K562 (cell line): ENCODE measurements around the gene LRP10. TPM values are rescaled to one million over a fixed set of nuclear protein-coding genes. Genes with fewer than 3 reads are reported as not detected.

Experiments used
- ATAC-seq: fragments of 200-7000 bp; cut with Tn5 transposase; 3 replicates; pipeline ENCODE4 v1.9.1; 2020; ENCODE audit warnings: moderate library complexity
- BruUV-seq: library from RNA; stranded (reverse); fragments of 400-500 nt; replicated peaks from 2 replicates; lab custom pipeline; 2021; lab: Mats Ljungman, UMichigan
- CTCF ChIA-PET: fragments of 300-600 bp; formaldehyde crosslinking; extraction: SDS; loops from one replicate; lab custom pipeline; 2021; ENCODE audit warnings: low intra/inter-chr PET ratio; lab: Yijun Ruan, JAX
- POLR2A ChIA-PET: fragments of 300-600, 350-650 bp; sonication (Branson Sonifier 250); formaldehyde crosslinking; extraction: SDS; loops from one replicate; lab custom pipeline; 2021; ENCODE audit warnings: antibody characterized with exemption, inconsistent platforms; lab: Yijun Ruan, JAX
- DNase-seq, 4 experiments: peaks; one replicate each; pipeline versions ENCODE4 v3.0.0 to v3.0.0-alpha.2; 2011 to 2018; ENCODE audit warnings: low spot score in 3 of 4, mixed read lengths in 3 of 4; ENCODE audit errors: extremely low read depth in 1 of 4
- FAIRE-seq: peaks from 2 replicates; lab custom pipeline; 2011; peaks lifted over from hg19 to GRCh38; lab: Jason Lieb, UNC
- H2AFZ ChIP-seq: 2 replicates; pipeline ENCODE4 v1.6.0; 2011; ENCODE audit warnings: low read depth, low read length, control low read depth, inconsistent platforms
- H3K27ac ChIP-seq: fragments of 200-600 bp; 3 replicates; pipeline ENCODE4 v1.8.0; 2011; ENCODE audit warnings: low read depth, mild to moderate bottlenecking, control low read depth, inconsistent platforms, low read length, moderate library complexity, mixed read lengths; ENCODE audit errors: extremely low read depth
- H3K27me3 ChIP-seq, 2 experiments: fragments of 300-600 bp in 1 of 2; 2 replicates in 1 of 2; 3 replicates in 1 of 2; pipeline versions ENCODE4 v1.6.0 to v1.8.0; 2011; ENCODE audit warnings: inconsistent platforms in 2 of 2, low read length in 2 of 2, mild to moderate bottlenecking in 1 of 2, mixed read lengths in 1 of 2, moderate library complexity in 1 of 2; ENCODE audit not compliant: control insufficient read depth in 2 of 2, insufficient read depth in 2 of 2
- H3K36me3 ChIP-seq: fragments of 300-600 bp; 3 replicates; pipeline ENCODE4 v1.8.0; 2011; ENCODE audit warnings: mild to moderate bottlenecking, low read length, inconsistent platforms; ENCODE audit not compliant: control insufficient read depth, insufficient read depth
- H3K4me1 ChIP-seq, 2 experiments: fragments of 200-600 bp in 1 of 2; replicated peaks in 1 of 2; 2 replicates in 1 of 2; 3 replicates in 1 of 2; pipeline versions ENCODE4 v1.5.1 to v1.8.0; 2011; ENCODE audit warnings: inconsistent platforms in 2 of 2, low read length in 2 of 2, mild to moderate bottlenecking in 1 of 2, mixed read lengths in 1 of 2, moderate library complexity in 1 of 2; ENCODE audit not compliant: control insufficient read depth in 2 of 2, insufficient read depth in 2 of 2
- H3K4me2 ChIP-seq: 2 replicates; pipeline ENCODE4 v1.6.1; 2011; ENCODE audit warnings: low read length, control low read depth, inconsistent platforms, mixed read lengths; ENCODE audit not compliant: insufficient read depth
- H3K4me3 ChIP-seq: fragments of 200-600 bp; sonication (generic), shearing (Covaris generic); 2 replicates; pipeline ENCODE4 v1.5.1; 2016; ENCODE audit warnings: control low read depth, inconsistent platforms
- H3K79me2 ChIP-seq: fragments of 200-600 bp; 3 replicates; pipeline ENCODE4 v1.8.0; 2011; ENCODE audit warnings: low read length, inconsistent platforms; ENCODE audit not compliant: control insufficient read depth, insufficient read depth
- H3K9ac ChIP-seq, 2 experiments: 2 replicates each; pipeline versions ENCODE4 v1.6.0 to v1.6.1; 2011; ENCODE audit warnings: low read depth in 2 of 2, low read length in 2 of 2, control low read depth in 1 of 2, inconsistent platforms in 1 of 2, mild to moderate bottlenecking in 1 of 2, mixed read lengths in 1 of 2; ENCODE audit not compliant: insufficient read depth in 1 of 2
- H3K9me1 ChIP-seq: one replicate; pipeline ENCODE4 v1.6.0; 2011; ENCODE audit warnings: inconsistent platforms, mild to moderate bottlenecking, low read length, moderate library complexity; ENCODE audit not compliant: control insufficient read depth, insufficient read depth
- H3K9me3 ChIP-seq: replicated peaks from 2 replicates; pipeline ENCODE4 v1.5.1; 2011; ENCODE audit warnings: low read depth, low read length, inconsistent platforms; ENCODE audit not compliant: control insufficient read depth, insufficient read depth
- H4K20me1 ChIP-seq: replicated peaks from 2 replicates; pipeline ENCODE4 v1.6.1; 2011; ENCODE audit warnings: low read length, inconsistent platforms, mixed read lengths; ENCODE audit not compliant: control insufficient read depth, insufficient read depth
- BRF1 ChIP-seq: IDR thresholded peaks from 3 replicates; pipeline ENCODE4 v1.6.1; 2011; ENCODE audit warnings: borderline replicate concordance, mild to moderate bottlenecking; ENCODE audit not compliant: insufficient read length; ENCODE audit errors: extremely low read depth
- CBFA2T3 ChIP-seq: fragments of 450-650 bp; IDR thresholded peaks from 2 replicates; pipeline ENCODE4 v1.6.1; 2017
- CEBPG ChIP-seq, 3 experiments: fragments of 200-800 bp in 1 of 3; sonication (Bioruptor generic) in 1 of 3; sonication (generic) in 1 of 3; formaldehyde crosslinking in 1 of 3; IDR thresholded peaks in 2 of 3; conservative IDR thresholded peaks in 1 of 3; 2 replicates each; pipeline versions ENCODE4 v1.6.1 to v1.8.0; 2016 to 2022; ENCODE audit warnings: missing compliant biosample characterization in 2 of 3, missing genetic modification characterization in 2 of 3, mild to moderate bottlenecking in 1 of 3, missing genetic modification reagents in 1 of 3
- ETV6 ChIP-seq, 3 experiments: fragments of 150-350 bp in 1 of 3; sonication (generic) in 1 of 3; formaldehyde crosslinking in 1 of 3; IDR thresholded peaks; 2 replicates each; pipeline versions ENCODE4 v1.6.1 to v1.8.0; 2014 to 2022; ENCODE audit warnings: borderline replicate concordance in 2 of 3, low read depth in 2 of 3, antibody characterized with exemption in 1 of 3, low read length in 1 of 3, mild to moderate bottlenecking in 1 of 3, missing genetic modification reagents in 1 of 3
- FOXK2 ChIP-seq, 2 experiments: fragments of 450-650 bp; IDR thresholded peaks in 1 of 2; conservative IDR thresholded peaks in 1 of 2; 2 replicates each; pipeline ENCODE4 v1.6.1; 2016; ENCODE audit warnings: low read depth in 2 of 2, mild to moderate bottlenecking in 1 of 2
- GTF2F1 ChIP-seq: IDR thresholded peaks from 2 replicates; pipeline ENCODE4 v1.6.1; 2011; ENCODE audit warnings: low read depth, low read length, improper control_type of control experiment
- HDGF ChIP-seq: fragments of 450-650 bp; IDR thresholded peaks from 2 replicates; pipeline ENCODE4 v1.6.1; 2016
- ILK ChIP-seq: fragments of 450-650 bp; IDR thresholded peaks from 2 replicates; pipeline ENCODE4 v1.6.1; 2016; ENCODE audit warnings: missing genetic modification characterization, low read depth, mild to moderate bottlenecking, missing compliant biosample characterization, moderate library complexity, borderline replicate concordance
- NFATC3 ChIP-seq: fragments of 450-650 bp; IDR thresholded peaks from 2 replicates; pipeline ENCODE4 v1.6.1; 2017; ENCODE audit warnings: mild to moderate bottlenecking
- RBM39 ChIP-seq: fragments of 200-400 bp; formaldehyde crosslinking; optimal IDR thresholded peaks from 2 replicates; pipeline ENCODE3; 2018; ENCODE audit warnings: low read depth, low read length
- RNF219 ChIP-seq: fragments of 250-450 bp; sonication (Bioruptor Pico); IDR thresholded peaks from 2 replicates; pipeline ENCODE4 v1.5.0; 2022; ENCODE audit warnings: mild to moderate bottlenecking
- SMARCE1 ChIP-seq: fragments of 450-650 bp; IDR thresholded peaks from 2 replicates; pipeline ENCODE4 v1.7.1; 2016; ENCODE audit warnings: mild to moderate bottlenecking
- U2AF2 ChIP-seq: fragments of 200-400 bp; formaldehyde crosslinking; optimal IDR thresholded peaks from 2 replicates; pipeline ENCODE3; 2017; ENCODE audit warnings: low read depth, mild to moderate bottlenecking, low read length
- ZBED1 ChIP-seq: IDR thresholded peaks from 2 replicates; pipeline ENCODE4 v1.6.1; 2014
- ZHX1 ChIP-seq: fragments of 150-350 bp; conservative IDR thresholded peaks from 2 replicates; pipeline ENCODE4 v1.6.1; 2014; ENCODE audit warnings: low read length
- ZKSCAN1 ChIP-seq: fragments of 150-350 bp; IDR thresholded peaks from 2 replicates; pipeline ENCODE4 v1.6.1; 2016; ENCODE audit warnings: low read depth, low read length
- WGBS: fragments of 100-300 bp; shearing (Covaris generic); methylation state at CpG from one replicate; pipeline ENCODE4 v1.1.6; 2016; ENCODE audit warnings: low coverage, mixed read lengths; ENCODE audit not compliant: insufficient coverage; ENCODE audit errors: missing lambda C conversion rate; 5-methylcytosine and 5-hydroxymethylcytosine counted together
- in situ Hi-C: fragments of 300-500 bp; cut with MboI; formaldehyde crosslinking; loops from 4 replicates; pipeline ENCODE4 v1.15.0; 2018; ENCODE audit warnings: inconsistent platforms, mixed read lengths
- intact Hi-C: fragments of 100-400 bp; cut with micrococcal nuclease; formaldehyde crosslinking; loops from 2 replicates; pipeline ENCODE4 v1.14.2; 2022
- polyA plus RNA-seq, 8 experiments: library from polyadenylated mRNA; depleted of rRNA in 4 of 8; stranded (reverse) in 5 of 8; unstranded in 3 of 8; fragments of >200 nt; fragmentation: Nextera tagmentation in 2 of 8; fragmentation: Illumina TruSeq in 1 of 8; extraction: Ambion mirVana in 2 of 8; extraction: Trizol in 1 of 8; gene quantifications; 2 replicates each; pipeline versions ENCODE4 v1.2.1 to v1.2.3, GENCODE V29; 2011 to 2014; ENCODE audit warnings: inconsistent platforms in 1 of 8, missing spikeins in 1 of 8
- total RNA-seq, 7 experiments: library from RNA; depleted of rRNA in 6 of 7; stranded (reverse); fragments of >200 nt in 6 of 7; fragmentation: Illumina TruSeq in 2 of 7; extraction: Trizol in 2 of 7; gene quantifications; 2 replicates each; pipeline versions ENCODE4 v1.2.1 to v1.2.3, GENCODE V29; 2011 to 2021; ENCODE audit warnings: low replicate concordance in 1 of 7

The LRP10 gene
- total and polyA plus RNA-seq, 9 of the 15 experiments (the other 6 are each of a cell fraction or from before 2014, with no cell fraction given), result 1.3 to 45.5 (median 10.9) TPM

GRCh38 chr14:22926316-22926715, 54.8 kb downstream of the LRP10 start:
- Histone ChIP-seq H4K20me1 (no peaks in the 10 kb centered on the region), H3K27ac (no peak overlapping the region), H3K79me2 (peaks cover 40% of the 10 kb centered on the region), H3K9ac (no peak overlapping the region), H2AFZ (no peak overlapping the region), H3K4me1 (peaks cover 14 to 21% of the 10 kb centered on the region in 2 experiments; a peak in 4 of 5 replicates), H3K4me2 (no peak overlapping the region), H3K9me1 (no peaks in the 10 kb centered on the region), H3K27me3 (no peaks in the 10 kb centered on the region), H3K9me3 (no peaks in the 10 kb centered on the region), H3K36me3 (peaks cover 67% of the 10 kb centered on the region), H3K4me3 (no peak overlapping the region)
- no peak for ATAC-seq
- intact Hi-C loops (no loop called here), in situ Hi-C loops (no loop called here)
- WGBS, result 90% methylated on average over 4 of the region's 4 CpGs
- ChIA-PET POLR2A (interaction anchor here (6.2 kb wide), 1 partner anchor 7 kb away, joined by 62 read pairs; the partner anchor contains the start of gene RBM23), CTCF (no interaction called here)
- no peak for DNase-seq
- FAIRE-seq, result no peak
- BruUV-seq, result no TSS peak
- TF ChIP-seq FOXK2 (conservative IDR thresholded peaks at IDR 0.05 in 1 of 2, IDR thresholded peaks at IDR 0.05 in 1 of 2; ENCODE audit: low read depth in 2 of 2) (no peak), RBM39 (no peak), CBFA2T3 (no peak), HDGF (no peak), ZKSCAN1 (no peak), ZBED1 (no peak), BRF1 (no peak), GTF2F1 (no peak), ILK (tag) (no peak), U2AF2 (no peak), RNF219 (no peak), CEBPG (CRISPR knock-in tag; IDR thresholded peaks at IDR 0.05) (no peak), CEBPG (tag; conservative IDR thresholded peaks at IDR 0.05 in 1 of 2, IDR thresholded peaks at IDR 0.05 in 1 of 2) (no peak), SMARCE1 (no peak), ZHX1 (no peak), ETV6 (IDR thresholded peaks at IDR 0.05; ENCODE audit: borderline replicate concordance in 1 of 2, low read depth in 2 of 2, low read length in 1 of 2) (no peak), ETV6 (CRISPR knock-in tag; IDR thresholded peaks at IDR 0.05; ENCODE audit: borderline replicate concordance) (no peak), NFATC3 (no peak)
